ENCODE results near the gene GLT8D1.
"Not testable (repeated sequence)": the region's sequence is repeated elsewhere in the genome, so short reads cannot be mapped to it uniquely, and the experiment has no call there.

The GLT8D1 gene

DNA sequence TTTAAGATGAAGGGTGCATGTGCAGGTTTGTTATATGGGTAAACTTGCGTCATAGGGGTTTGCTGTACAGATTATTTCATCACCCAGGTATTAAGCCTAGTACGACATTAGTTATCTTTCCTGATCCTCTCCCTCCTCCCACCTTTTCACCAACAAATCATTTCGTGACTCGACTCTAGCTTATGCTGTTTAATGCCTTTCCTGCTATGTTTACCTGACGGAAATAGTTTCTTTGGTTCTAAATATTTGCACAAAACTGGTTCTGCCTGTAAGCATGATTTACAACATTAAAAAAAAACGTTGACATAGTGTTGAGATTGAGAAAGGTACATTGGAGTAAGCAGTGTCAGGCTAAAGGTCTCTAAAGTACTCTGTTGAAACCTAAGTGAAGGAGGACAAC is 17.3 kb downstream of the GLT8D1 start:
- H3K27me3 ChIP-seq (ENCODE audit: control insufficient read depth, insufficient read depth, low read length) = no peaks in the 10 kb centered on the region
- no peak overlapping the region for H3K4me3 ChIP-seq (ENCODE audit: low read length)
- peaks cover 64% of the 10 kb centered on the region for H3K36me3 ChIP-seq (ENCODE audit: control insufficient read depth, low read depth, low read length)
- no peaks in the 10 kb centered on the region for H3K9me3 ChIP-seq (ENCODE audit: control insufficient read depth, low read depth, low read length)
- H3K9ac ChIP-seq (ENCODE audit: low read length) = no peak overlapping the region
- H3K4me1 ChIP-seq (ENCODE audit: control insufficient read depth, low read depth, low read length) = peaks cover 6% of the 10 kb centered on the region
- no peak overlapping the region for H3K27ac ChIP-seq (ENCODE audit: low read length)

DNA sequence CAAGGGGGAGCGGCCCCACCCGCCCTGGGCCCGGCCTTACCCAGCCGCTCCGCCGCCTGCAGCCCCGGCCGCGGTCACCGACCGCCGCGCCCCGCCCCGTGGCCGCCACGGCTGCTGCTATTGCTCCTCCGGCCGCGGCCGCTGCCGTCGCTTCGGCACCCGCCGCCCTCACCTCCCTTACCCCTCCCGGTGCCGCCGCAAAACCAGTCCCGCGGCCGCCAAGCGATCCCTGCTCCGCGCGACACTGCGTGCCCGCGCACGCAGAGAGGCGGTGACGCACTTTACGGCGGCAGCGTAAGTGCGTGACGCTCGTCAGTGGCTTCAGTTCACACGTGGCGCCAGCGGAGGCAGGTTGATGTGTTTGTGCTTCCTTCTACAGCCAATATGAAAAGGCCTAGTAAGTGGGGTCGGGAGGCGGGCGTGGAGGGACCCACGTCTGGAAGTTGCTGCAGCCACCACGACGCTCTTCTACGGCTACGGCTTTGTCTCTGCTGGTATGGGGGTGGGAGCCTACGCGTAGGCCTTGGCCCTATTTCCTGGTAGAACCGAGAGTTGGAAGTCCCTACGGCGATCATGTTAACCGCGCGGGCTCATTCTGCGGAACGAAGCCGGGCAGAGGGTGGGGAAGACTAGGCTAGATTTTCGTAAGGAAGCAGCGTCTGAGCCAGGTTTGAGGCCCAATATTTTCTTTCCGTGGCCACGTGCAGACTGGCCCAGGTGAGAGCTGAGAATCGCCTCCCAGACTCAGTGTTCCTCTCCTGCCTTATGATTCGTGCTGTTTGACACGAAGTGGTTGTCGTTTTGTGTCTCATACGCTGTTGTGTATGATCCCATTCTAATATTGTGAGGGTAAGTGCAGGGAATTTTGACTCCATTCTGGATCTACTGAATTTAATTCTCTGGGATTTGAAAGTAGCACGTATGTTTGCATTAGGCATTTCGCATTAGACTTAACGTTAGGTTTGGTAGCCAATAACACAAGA is 19.6 kb downstream of the GLT8D1 start, which contains the start of the genes GNL3 and PBRM1:
Gene GNL3, plus strand, starts transcription at position 324 of the 983 bp plus-strand sequence. Its CDS starts 61 bp downstream, at position 385.
Gene PBRM1, minus strand, starts transcription at position 205 of the 983 bp plus-strand sequence.
- Histone ChIP-seq H3K4me1 (ENCODE audit: control insufficient read depth, low read depth, low read length) (peaks cover 6% of the 10 kb centered on the region), H3K27me3 (ENCODE audit: control insufficient read depth, insufficient read depth, low read length) (no peaks in the 10 kb centered on the region), H3K36me3 (ENCODE audit: control insufficient read depth, low read depth, low read length) (peaks cover 47% of the 10 kb centered on the region), H3K4me3 (ENCODE audit: low read length) (peak within 1 kb of the TSS; percentile 99), H3K27ac (ENCODE audit: low read length) (peak within 1 kb of the TSS; percentile 89), H3K9me3 (ENCODE audit: control insufficient read depth, low read depth, low read length) (no peaks in the 10 kb centered on the region), H3K9ac (ENCODE audit: low read length) (peak within 1 kb of the TSS; percentile 97)

DNA sequence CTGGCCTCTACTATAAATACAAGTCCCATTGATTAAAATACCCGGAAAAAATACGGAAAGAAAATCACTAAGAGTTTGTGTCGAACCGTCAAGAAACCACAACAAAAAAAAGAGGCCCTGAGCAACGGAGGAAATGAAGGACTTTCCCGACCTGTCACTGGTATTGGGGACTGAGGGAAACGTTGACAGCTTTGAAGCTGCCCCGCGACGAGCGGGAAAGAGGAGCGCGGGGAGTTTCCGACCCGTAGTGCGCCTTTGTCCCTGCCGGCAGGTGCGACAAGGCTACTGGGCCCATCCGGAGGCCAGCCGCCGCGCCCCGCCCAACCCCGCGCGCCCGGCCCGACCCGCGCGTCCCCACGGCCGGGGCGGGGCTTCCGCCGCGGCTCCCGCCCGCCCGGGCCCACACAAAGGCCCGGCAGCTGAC is 20.3 kb downstream of the GLT8D1 start:
- Histone ChIP-seq H3K27ac (ENCODE audit: low read length) (peak overlapping the region; percentile 33), H3K9ac (ENCODE audit: low read length) (peak overlapping the region; percentile 97), H3K36me3 (ENCODE audit: control insufficient read depth, low read depth, low read length) (peaks cover 44% of the 10 kb centered on the region)

DNA sequence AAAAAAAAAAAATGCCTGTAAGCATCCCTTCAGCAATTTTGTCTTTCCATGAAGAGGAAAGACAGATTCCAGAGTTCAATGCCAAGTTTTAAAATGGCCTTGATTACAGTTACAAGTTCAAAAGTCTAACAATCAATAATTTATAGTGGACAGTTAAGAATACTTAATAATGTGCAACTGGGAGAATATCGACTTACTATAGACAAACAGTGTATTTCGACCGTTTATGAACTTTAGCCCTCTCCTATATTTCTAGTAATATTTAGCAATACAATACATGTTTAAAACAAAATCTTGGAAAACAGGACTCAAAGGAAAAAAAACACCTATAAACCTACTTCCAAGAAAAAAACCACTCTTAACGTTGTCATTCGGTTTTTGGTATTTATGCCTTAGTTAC is 21.4 kb downstream of the GLT8D1 start:
- peaks cover 42% of the 10 kb centered on the region for H3K36me3 ChIP-seq (ENCODE audit: control insufficient read depth, low read depth, low read length)
- no peaks in the 10 kb centered on the region for H3K9me3 ChIP-seq (ENCODE audit: control insufficient read depth, low read depth, low read length)
- no peak overlapping the region for H3K27ac ChIP-seq (ENCODE audit: low read length)
- H3K4me3 ChIP-seq (ENCODE audit: low read length) = peak overlapping the region; percentile 91
- H3K9ac ChIP-seq (ENCODE audit: low read length) = peak overlapping the region; percentile 79
- peaks cover 6% of the 10 kb centered on the region for H3K4me1 ChIP-seq (ENCODE audit: control insufficient read depth, low read depth, low read length)
- H3K27me3 ChIP-seq (ENCODE audit: control insufficient read depth, insufficient read depth, low read length) = no peaks in the 10 kb centered on the region

More for the DNA sequence above, 20.3 kb downstream of the GLT8D1 start:
- Histone ChIP-seq H3K4me3 (ENCODE audit: low read length) (peak overlapping the region; percentile 99), H3K9me3 (ENCODE audit: control insufficient read depth, low read depth, low read length) (no peaks in the 10 kb centered on the region), H3K4me1 (ENCODE audit: control insufficient read depth, low read depth, low read length) (peaks cover 6% of the 10 kb centered on the region), H3K27me3 (ENCODE audit: control insufficient read depth, insufficient read depth, low read length) (no peaks in the 10 kb centered on the region)

DNA sequence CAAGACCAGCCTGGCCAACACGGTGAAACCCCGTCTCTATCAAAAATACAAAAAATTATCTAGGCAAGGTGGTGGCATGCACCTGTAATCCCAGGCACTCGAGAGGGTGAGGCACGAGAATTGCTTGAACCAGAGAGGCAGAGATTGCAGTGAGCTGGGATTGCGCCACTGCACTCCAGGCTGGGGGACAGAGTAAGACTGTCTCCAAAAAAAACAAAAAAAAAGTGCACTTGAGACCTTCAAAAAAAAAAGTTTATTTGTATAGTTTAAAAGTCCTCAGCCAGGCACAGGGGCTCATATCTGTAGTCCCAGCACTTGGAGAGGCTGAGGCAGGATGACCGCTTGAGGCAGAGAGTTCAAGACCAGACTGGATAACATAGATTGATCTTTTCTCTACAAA is 22.0 kb downstream of the GLT8D1 start:
- H3K9ac ChIP-seq (ENCODE audit: low read length) = no peak overlapping the region
- no peaks in the 10 kb centered on the region for H3K9me3 ChIP-seq (ENCODE audit: control insufficient read depth, low read depth, low read length)
- peaks cover 6% of the 10 kb centered on the region for H3K4me1 ChIP-seq (ENCODE audit: control insufficient read depth, low read depth, low read length)
- H3K36me3 ChIP-seq (ENCODE audit: control insufficient read depth, low read depth, low read length) = peaks cover 42% of the 10 kb centered on the region
- no peak overlapping the region for H3K4me3 ChIP-seq (ENCODE audit: low read length)
- no peaks in the 10 kb centered on the region for H3K27me3 ChIP-seq (ENCODE audit: control insufficient read depth, insufficient read depth, low read length)
- no peak overlapping the region for H3K27ac ChIP-seq (ENCODE audit: low read length)

DNA sequence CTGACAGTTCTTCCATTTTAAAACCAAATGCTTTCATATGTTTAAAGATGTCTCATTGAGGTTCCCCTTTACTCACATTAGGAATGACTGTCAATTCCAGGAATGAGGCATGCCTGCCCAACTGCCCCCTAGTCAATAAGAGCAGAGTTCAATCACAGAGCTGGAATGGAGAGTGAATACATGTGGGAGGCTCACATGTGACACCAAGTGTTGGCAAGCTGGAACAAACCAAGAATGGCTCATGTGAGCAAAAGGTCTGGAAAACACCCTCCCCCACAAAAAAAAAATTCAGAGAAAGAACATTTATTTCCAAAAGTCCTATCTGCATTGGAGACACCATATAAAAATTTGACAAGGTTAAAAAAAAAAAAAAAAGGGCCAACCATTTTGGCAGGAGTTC is 23.6 kb downstream of the GLT8D1 start:
- no peaks in the 10 kb centered on the region for H3K9me3 ChIP-seq (ENCODE audit: control insufficient read depth, low read depth, low read length)
- no peak overlapping the region for H3K4me3 ChIP-seq (ENCODE audit: low read length)
- no peak overlapping the region for H3K9ac ChIP-seq (ENCODE audit: low read length)
- no peak overlapping the region for H3K27ac ChIP-seq (ENCODE audit: low read length)
- no peaks in the 10 kb centered on the region for H3K27me3 ChIP-seq (ENCODE audit: control insufficient read depth, insufficient read depth, low read length)
- peaks cover 39% of the 10 kb centered on the region for H3K36me3 ChIP-seq (ENCODE audit: control insufficient read depth, low read depth, low read length)
- H3K4me1 ChIP-seq (ENCODE audit: control insufficient read depth, low read depth, low read length) = peaks cover 6% of the 10 kb centered on the region

DNA sequence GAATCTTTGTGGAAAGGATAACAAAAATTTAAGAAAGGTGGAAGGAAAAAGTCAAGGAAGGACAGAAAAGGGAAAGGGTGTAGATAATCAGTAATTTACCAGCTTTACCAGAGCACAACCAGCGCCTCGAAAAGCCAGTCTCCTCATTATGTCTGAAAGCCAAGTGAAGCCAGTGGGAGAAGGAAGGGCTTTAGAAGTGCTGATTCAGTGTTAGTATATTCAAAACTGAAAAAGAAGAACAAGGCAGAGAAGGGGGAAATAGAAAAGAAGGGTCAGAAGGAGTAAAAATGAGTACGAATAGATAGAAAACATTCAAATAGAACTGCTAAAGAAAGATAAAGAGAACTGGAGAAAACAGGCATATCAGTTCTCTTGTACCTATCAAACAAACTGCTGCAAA is 24.0 kb downstream of the GLT8D1 start:
- H3K9me3 ChIP-seq (ENCODE audit: control insufficient read depth, low read depth, low read length) = no peaks in the 10 kb centered on the region
- H3K4me3 ChIP-seq (ENCODE audit: low read length) = no peak overlapping the region
- no peak overlapping the region for H3K9ac ChIP-seq (ENCODE audit: low read length)
- peaks cover 6% of the 10 kb centered on the region for H3K4me1 ChIP-seq (ENCODE audit: control insufficient read depth, low read depth, low read length)
- H3K36me3 ChIP-seq (ENCODE audit: control insufficient read depth, low read depth, low read length) = peaks cover 42% of the 10 kb centered on the region
- no peaks in the 10 kb centered on the region for H3K27me3 ChIP-seq (ENCODE audit: control insufficient read depth, insufficient read depth, low read length)
- H3K27ac ChIP-seq (ENCODE audit: low read length) = no peak overlapping the region

DNA sequence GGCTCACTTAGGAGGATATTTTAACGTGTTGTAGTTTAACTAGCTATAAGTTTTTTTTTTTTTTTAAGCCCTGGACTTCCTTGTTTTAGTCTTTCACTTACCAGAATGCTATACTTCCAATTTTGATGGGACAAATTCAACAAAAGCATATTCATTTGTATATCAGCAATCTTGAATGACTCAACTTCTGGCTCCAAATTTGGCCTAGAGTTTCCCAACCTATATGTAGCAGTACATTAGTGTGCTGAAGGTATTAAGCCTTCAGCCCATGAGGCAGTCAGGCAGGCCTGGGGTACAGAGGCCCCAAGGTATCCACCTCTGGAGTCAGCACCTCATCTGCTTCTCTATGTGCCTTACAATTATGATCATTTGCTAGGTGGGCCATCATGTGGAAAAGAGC is 25.8 kb downstream of the GLT8D1 start:
- Histone ChIP-seq H3K36me3 (ENCODE audit: control insufficient read depth, low read depth, low read length) (peaks cover 49% of the 10 kb centered on the region), H3K4me3 (ENCODE audit: low read length) (no peak overlapping the region), H3K9me3 (ENCODE audit: control insufficient read depth, low read depth, low read length) (no peaks in the 10 kb centered on the region), H3K27me3 (ENCODE audit: control insufficient read depth, insufficient read depth, low read length) (no peaks in the 10 kb centered on the region), H3K9ac (ENCODE audit: low read length) (no peak overlapping the region), H3K27ac (ENCODE audit: low read length) (no peak overlapping the region), H3K4me1 (ENCODE audit: control insufficient read depth, low read depth, low read length) (peaks cover 6% of the 10 kb centered on the region)

DNA sequence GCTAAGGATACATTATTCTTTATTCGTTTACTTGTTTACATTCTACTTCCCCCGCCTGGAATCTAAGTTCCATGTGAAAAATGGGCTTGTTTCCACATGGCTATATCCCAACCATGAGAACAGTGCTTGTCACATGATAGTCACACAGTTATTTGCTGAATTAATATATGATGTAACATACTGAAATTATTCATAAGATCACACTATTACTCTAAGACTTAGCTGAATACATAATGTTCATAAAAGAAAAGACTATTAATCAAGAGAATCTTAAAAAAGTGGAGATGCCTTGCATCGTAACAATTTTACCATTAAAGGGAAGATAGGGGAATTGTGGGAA is 26.4 kb downstream of the GLT8D1 start:
- Histone ChIP-seq H3K27me3 (ENCODE audit: control insufficient read depth, insufficient read depth, low read length) (no peaks in the 10 kb centered on the region), H3K4me3 (ENCODE audit: low read length) (no peak overlapping the region), H3K4me1 (ENCODE audit: control insufficient read depth, low read depth, low read length) (peaks cover under 1% of the 10 kb centered on the region), H3K36me3 (ENCODE audit: control insufficient read depth, low read depth, low read length) (peaks cover 51% of the 10 kb centered on the region), H3K9ac (ENCODE audit: low read length) (no peak overlapping the region), H3K27ac (ENCODE audit: low read length) (no peak overlapping the region), H3K9me3 (ENCODE audit: control insufficient read depth, low read depth, low read length) (no peaks in the 10 kb centered on the region)

DNA sequence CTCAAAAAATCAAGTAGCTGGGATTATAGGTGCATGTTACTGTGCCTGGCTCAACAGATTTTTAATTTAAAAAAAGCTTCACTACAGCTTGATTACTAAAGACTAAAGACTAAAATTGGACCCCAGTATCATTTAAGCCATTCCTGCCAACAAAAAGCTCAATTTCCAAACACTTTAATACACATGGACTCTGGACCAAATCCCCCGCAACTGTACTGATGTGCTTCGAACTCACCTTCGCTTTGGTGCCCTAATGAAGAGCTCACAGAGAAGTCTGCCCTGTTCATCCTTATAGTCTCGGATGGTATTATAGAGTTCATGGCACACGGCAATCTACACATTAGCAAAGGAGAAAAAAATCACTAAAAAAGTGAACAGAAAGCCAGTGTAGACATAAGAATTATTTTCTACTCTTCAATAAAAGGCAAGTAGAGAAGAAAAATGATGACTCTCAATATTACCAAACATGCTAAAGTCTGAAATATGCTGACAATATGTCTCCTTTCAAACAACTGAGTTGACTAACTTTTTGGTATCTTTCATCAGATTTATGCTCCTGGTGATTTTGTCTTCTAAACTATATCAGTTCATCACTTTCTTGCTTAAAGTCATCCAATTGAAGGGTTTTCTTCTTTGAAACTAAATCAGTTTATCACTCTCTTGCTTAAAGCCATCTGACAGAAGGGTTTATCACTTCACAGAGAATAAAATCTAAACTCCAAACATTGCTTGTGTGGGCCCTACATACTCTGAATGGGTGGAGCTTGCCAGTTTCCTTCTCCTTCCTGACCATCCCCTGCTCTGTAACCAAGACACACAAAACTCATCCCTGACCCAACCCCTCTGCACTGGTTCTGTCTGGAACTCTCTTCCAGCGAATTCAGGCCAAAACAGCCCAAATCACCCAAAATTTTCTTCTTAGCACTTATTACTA is 27.1 kb downstream of the GLT8D1 start:
- Histone ChIP-seq H3K9ac (ENCODE audit: low read length) (no peak overlapping the region), H3K4me1 (ENCODE audit: control insufficient read depth, low read depth, low read length) (no peaks in the 10 kb centered on the region), H3K27ac (ENCODE audit: low read length) (no peak overlapping the region), H3K36me3 (ENCODE audit: control insufficient read depth, low read depth, low read length) (peaks cover 51% of the 10 kb centered on the region), H3K9me3 (ENCODE audit: control insufficient read depth, low read depth, low read length) (no peaks in the 10 kb centered on the region), H3K27me3 (ENCODE audit: control insufficient read depth, insufficient read depth, low read length) (no peaks in the 10 kb centered on the region), H3K4me3 (ENCODE audit: low read length) (no peak overlapping the region)

DNA sequence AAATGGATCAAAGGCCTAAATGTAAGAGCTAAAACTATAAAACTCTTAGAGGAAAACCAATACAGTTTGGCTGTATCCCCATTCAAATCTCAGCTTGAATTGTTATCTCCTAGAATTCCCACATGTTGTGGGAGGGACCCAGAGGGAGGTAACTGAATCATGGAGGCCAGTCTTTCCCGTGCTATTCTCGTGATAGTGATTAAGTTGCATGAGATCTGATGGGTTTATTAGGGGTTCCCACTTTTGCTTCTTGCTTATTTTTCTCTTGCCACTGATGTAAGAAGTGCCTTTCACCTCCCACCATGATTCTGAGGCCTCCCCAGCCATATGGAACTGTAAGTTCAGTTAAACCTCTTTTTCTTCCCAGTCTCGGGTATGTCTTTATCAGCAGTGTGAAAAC is 29.4 kb downstream of the GLT8D1 start:
- H3K27ac ChIP-seq (ENCODE audit: low read length); H3K9ac ChIP-seq (ENCODE audit: low read length); H3K4me1 ChIP-seq (ENCODE audit: control insufficient read depth, low read depth, low read length); H3K9me3 ChIP-seq (ENCODE audit: control insufficient read depth, low read depth, low read length); H3K27me3 ChIP-seq (ENCODE audit: control insufficient read depth, insufficient read depth, low read length); H3K4me3 ChIP-seq (ENCODE audit: low read length): not testable (repeated sequence)
- peaks cover 60% of the 10 kb centered on the region for H3K36me3 ChIP-seq (ENCODE audit: control insufficient read depth, low read depth, low read length)
